T-helper 1 cell treated with Interleukin-12 subunit alpha and Interleukin-12 subunit beta and Interleukin-4 antibody, amounts not matched to agents 30 ng/mL and 1 ng/mL, for 36 hours (primary cell): Measurements from ENCODE around the gene SOS2. TPM values are rescaled to one million over a fixed set of nuclear protein-coding genes. Genes with fewer than 3 reads are reported as not detected.

ENCODE experiments used
- total RNA-seq: library from RNA; stranded (reverse); gene quantifications from 2 replicates; pipeline ENCODE4 v1.2.3, GENCODE V29; 2022

SOS2 gene
- total RNA-seq, 1 donor from 2014 or later, result 20.7 TPM

Other genes starting within 250 kb of the SOS2 start
- 11.5 and 12.1 TPM in 2 replicates for gene VCPKMT, start 115.0 kb downstream of the SOS2 start, total RNA-seq
- gene L2HGDH, start 80.7 kb upstream of the SOS2 start, total RNA-seq, result 9.8 and 11.6 TPM in 2 replicates
- gene DMAC2L, start 80.7 kb upstream of the SOS2 start, total RNA-seq, result 15.6 and 16.9 TPM in 2 replicates
- 7.5 and 9.9 TPM in 2 replicates for gene CDKL1, start 165.3 kb upstream of the SOS2 start, total RNA-seq